Globus pallidus (tissue), 1 donor: Measurements from ENCODE around the gene TARBP1.
"Not testable (repeated sequence)": the region's sequence is repeated elsewhere in the genome, so short reads cannot be mapped to it uniquely, and the experiment has no call there.

Experiments used
- DNase-seq: peaks from one replicate; pipeline ENCODE4 v3.0.0-alpha.2; 2015; ENCODE audit warnings: low spot score

Gene TARBP1

GRCh38 chr1:234388094-234388493 lies 90.9 kb downstream of the TARBP1 start:
- DNase-seq: no peak

DNA sequence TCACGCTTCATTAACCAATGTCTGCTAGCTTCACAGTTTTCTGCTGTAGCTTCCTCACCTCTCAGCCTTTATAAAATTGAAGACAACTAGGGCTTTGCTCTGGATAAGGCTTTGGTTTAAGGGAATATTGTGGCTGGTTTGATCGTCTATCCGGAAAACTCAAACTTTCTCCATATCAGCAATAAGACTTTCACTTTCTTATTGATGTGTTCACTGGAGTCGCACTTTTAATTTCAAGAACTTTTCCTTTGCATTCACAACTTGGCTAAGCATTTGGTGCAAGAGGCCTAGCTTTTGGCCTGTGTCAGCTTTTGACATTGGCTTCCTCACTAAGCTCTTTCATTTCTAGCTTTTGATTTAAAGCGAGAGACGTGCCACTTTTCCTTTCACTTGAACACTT lies 92.9 kb downstream of the TARBP1 start:
- DNase-seq: no peak

- DNase-seq: no peak
Observed at GRCh38 chr1:234381699-234382555, 97.1 kb downstream of the TARBP1 start.

DNA sequence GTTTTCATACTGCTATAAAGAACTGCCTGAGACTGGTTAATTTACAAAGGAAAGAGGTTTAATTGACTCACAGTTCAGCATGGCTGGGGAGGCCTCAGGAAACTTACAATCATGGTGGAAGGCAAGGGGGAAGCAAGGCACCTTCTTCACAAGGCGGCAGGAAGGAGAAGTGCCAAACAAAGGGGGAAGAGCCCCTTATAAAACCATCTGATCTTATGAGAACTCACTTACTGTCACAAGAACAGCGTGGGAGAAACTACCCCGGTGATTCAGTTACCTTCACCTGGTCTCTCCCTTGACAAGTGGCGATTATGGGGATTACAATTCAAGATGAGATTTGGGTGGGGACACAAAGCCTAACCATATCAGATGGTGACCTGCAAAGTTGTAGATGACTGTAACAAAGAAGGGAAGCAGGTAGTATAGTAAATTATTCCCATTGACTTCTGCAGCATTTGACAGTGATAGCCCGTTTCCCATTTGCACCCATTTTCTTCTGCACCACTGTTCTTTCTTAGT lies 99.3 kb downstream of the TARBP1 start:
- DNase-seq: not testable (repeated sequence)

DNA sequence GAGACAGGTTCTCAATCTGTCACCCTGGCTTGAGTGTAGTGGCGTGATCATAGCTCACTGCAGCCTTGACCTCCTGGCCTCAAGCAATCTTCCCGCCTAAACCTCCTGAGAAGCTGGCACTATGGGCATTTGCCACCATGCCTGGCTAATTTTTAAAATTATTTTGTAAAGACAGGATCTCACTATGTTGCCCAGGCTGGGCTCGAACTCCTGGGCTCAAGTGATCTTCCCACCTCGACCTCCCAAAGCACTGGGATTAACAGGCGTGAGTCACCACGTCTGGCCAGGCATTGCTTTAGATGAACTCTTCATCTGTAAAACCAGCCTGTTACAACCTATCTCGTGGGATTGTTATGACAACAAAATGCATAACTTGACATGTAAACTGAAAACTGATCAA lies 103.3 kb downstream of the TARBP1 start:
- DNase-seq: no peak

- no peak for DNase-seq
Observed at GRCh38 chr1:234373959-234374254, 105.1 kb downstream of the TARBP1 start.

DNA sequence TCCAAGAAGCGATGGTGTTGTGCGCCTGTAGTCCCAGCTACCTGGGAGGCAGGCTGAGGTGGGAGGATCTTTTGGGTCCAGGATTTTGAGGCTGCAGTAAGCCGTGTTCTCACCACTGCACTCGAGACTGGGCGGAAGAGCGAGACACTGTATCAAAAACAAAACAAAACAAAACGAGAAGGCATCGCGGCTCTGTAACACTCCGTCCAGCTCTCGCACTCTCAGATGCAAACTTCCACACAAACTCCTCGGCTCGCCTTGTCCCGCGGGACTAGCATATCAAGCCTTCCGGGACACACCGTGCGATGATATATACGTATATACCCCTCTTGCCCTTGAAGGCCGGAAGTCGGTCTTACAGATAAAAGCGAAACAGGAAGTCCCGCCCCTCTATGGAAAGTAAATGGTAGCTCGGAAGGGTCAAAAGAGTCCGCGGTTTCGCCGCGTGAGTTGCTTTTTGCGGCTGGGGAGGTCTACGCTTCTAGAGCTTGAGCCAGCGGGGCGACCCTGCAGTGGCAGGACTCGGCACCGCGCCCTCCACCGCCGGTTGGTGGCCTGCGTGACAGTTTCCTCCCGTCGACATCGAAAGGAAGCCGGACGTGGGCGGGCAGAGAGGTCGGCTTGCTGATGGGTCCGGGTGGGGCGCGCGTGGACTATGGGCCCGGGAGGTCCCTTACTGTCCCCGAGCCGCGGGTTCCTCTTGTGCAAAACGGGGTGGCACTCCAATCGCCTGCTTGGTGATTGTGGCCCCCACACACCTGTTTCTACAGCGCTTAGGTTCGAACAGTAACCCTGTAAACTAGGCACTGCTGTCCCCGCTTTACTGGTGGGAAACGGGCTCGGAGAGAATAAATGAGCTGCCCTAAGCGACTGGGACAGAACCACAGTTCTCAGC lies 105.7 kb downstream of the TARBP1 start, which contains the start of gene COA6:
Gene COA6, plus strand, starts transcription at position 393 of the 895 bp plus-strand sequence. Its CDS starts 11 bp downstream, at position 404.
- peak; percentile 90 for DNase-seq

- DNase-seq: no peak
Observed at GRCh38 chr1:234372011-234372757, 106.8 kb downstream of the TARBP1 start.

DNA sequence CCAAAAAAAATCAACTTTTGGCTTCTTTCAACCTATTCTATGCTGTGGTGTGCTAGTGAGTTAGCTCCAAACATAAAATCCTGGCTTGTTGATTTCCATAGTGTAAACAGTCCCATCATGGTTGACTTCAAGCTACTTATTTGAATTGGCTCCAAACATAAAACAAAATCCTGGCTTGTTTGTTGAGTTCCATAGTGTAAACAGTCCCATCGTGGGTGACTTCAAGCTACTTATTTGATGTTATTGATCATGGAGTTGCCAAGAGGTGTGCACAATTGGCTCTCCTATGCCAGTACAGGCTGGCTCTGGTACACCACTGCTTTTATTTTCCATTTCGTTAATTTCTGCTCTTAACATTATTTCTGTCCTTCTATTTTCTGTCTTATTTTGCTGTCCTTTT lies 107.6 kb downstream of the TARBP1 start:
- no peak for DNase-seq

DNA sequence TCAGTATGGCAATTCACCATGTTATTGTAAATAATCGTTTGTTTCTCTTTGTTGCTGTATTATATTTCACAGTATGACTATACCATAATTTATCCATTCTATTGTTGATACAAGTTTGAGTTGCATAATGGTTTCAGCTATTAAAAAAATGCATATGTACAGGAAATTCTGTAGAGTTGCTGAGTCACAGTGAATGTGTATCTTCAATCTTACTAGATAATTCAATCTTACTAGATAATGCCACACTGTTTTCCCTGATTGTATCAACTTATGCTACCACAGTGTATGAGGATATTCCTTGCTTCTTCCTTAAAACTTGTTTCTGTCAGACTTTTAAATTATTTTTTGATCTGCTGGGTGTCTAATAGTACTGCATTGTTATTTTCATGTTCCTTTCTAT lies 109.2 kb downstream of the TARBP1 start:
- DNase-seq: no peak

GRCh38 chr1:234369033-234369430 lies 109.9 kb downstream of the TARBP1 start:
- DNase-seq: no peak

GRCh38 chr1:234368320-234369032 lies 110.5 kb downstream of the TARBP1 start:
- no peak for DNase-seq

DNA sequence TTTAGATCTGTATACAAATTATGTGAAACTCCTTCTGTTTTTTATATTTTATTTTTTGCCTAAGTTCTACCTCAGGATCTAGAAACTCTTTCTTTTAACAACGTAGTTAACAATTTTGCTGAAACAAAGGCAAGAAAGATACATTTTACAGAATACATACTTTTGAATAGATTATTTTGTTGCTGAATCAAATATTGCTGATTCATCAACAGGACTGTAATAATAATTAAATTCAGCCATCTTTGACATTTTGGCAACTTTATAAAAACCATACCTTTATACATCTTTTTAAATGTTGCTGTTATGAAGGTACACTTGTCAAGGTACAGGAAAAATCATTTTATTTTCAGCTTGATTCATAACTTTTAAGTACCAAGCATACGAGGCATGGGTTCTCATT lies 116.4 kb downstream of the TARBP1 start:
- DNase-seq: no peak

GRCh38 chr1:234361102-234361603 lies 117.8 kb downstream of the TARBP1 start:
- no peak for DNase-seq

DNA sequence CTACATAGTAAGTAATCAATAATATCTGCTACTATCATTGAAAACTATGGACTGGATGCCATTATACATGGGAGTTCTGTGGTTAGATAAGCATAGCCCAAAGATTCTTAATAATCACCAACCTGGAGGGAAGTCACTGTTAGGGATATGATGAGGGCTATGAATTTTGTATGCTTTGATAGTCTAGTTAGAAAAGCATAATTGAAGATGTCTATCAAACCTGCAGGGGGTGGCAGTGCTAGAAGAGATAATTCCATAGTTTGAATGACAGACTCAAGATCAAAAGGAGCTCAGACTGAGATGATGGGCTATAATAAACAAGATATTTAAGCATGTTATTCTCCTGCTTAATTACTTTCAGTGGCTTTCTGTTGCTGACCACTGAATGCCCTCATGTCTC lies 121.1 kb downstream of the TARBP1 start:
- no peak for DNase-seq

- DNase-seq: not testable (repeated sequence)
Observed at GRCh38 chr1:234356615-234357269, 122.2 kb downstream of the TARBP1 start.

DNA sequence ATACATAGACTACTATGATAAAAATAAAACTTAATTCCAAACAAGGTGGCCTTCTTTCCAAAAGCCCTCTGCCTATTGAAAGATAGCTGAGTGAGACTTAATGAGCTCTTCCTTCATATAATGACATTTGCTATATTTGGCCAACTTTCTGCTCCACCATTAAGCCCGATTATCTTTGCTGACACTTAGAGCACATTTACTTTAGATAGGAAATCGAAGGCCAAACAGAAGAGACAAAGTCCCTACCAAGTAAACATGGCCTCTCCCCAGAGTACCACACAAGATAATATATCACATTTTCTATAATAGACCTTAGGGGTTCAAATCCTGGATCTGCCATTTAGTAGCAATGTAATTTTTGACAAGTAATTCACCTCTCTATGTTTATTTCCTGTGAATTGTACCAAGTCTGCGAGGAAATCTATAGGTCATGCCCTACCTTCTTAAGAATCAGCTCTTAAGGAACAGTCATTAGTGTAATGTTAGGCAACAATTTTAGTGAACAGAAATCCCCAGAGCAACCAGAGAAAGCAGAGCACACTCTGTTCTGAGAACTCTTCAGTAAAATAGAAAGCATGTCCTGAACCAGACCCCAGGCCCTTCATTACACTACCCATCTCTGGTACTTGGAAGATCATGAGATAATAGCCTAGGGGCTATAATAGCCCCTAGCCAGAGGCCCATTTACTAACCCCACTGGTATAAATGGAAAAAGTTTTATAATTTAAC lies 123.0 kb downstream of the TARBP1 start:
- no peak for DNase-seq

DNA sequence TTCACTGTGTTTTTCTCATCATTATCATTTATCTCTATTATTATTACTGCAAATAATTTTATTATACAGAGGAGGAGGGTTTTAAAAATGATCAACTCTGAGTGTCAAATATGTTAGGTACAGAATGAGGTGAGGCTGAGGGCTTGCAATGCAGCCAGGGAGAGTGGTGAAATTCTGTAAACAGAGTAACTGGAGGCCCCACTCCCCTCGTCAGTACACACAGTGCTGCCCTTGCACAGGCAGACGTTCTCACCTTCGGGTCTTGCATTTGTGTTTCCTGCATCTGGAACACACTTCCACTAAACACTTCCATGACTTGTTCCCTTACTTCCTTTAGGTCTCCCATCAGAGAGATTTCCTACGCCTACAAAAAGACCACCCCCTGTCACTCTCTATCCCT lies 130.0 kb downstream of the TARBP1 start:
- DNase-seq: no peak

DNA sequence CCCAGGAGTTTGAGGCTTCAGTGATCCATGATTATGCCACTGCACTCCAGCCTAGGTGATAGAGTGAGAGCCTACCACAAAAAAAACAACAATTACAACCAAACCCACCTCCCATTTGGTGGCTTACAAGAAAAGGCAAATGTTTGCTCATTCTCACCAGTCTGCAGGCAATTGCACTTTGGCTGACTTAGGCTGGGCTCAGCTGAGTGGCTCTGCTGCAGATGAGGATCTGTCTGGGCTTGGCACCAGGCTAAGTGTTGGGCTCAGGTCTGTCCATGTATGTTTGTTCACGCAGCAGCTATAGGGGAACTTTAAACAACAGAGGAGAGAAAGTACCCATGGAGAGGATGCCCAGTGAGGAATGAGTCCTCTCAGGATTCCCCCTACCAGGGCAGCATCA lies 133.7 kb downstream of the TARBP1 start:
- DNase-seq: no peak

- DNase-seq: no peak
Observed at GRCh38 chr1:234342774-234343173, 136.2 kb downstream of the TARBP1 start.
